Measurements from ENCODE around the gene HOXB8.

The HOXB8 gene

DNA sequence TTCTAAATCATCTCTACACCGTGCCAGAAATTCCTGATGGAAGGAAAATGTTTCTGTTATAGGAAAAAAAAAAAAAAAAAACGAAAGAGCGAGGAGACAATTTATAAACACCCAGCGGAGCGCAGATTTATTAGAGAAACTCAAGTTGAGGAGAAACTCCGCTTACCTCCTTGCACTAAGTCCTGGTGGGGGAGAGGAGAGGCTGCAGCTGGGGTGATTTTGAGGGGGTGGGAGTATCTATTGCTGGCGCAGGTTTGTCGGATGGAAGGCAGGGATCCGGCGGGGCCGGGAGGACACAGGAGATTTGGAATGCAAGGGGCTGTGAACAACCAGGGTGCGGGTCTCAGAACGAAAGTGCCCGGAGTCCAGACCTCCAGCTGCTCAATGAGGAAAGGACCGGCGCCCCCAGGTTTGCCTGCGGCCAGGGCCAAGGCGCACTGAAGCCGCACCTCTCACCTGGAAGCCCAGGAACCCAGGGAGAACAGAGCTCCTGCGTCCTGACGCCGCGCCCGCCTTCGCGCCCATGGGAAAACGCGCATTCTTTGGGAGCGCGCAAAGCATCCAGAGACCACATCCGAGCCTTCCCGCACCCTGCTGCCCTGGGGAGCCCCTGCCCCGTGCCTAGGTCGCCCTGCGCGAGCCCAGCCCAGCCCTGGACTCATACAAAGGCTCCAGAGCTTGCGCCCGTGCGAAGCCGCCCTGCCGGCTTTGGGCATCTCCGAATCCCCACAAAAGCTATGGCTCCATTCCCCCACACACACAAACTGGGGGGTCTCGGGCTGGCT lies 2.6 kb upstream of the HOXB8 start:
- Histone ChIP-seq H3K36me3 (ENCODE audit: control insufficient read depth, insufficient read depth, low read length) (no peaks in the 10 kb centered on the region), H3K4me1 (ENCODE audit: control insufficient read depth, insufficient read depth, low read length) (peaks cover 3% of the 10 kb centered on the region), H3K9me3 (ENCODE audit: control insufficient read depth, low read length) (no peaks in the 10 kb centered on the region), H3K9ac (ENCODE audit: low read length) (no peak overlapping the region), H3K27me3 (ENCODE audit: control insufficient read depth, insufficient read depth, low read length) (peaks cover 99% of the 10 kb centered on the region), H3K4me3 (ENCODE audit: low read length) (no peak overlapping the region)

DNA sequence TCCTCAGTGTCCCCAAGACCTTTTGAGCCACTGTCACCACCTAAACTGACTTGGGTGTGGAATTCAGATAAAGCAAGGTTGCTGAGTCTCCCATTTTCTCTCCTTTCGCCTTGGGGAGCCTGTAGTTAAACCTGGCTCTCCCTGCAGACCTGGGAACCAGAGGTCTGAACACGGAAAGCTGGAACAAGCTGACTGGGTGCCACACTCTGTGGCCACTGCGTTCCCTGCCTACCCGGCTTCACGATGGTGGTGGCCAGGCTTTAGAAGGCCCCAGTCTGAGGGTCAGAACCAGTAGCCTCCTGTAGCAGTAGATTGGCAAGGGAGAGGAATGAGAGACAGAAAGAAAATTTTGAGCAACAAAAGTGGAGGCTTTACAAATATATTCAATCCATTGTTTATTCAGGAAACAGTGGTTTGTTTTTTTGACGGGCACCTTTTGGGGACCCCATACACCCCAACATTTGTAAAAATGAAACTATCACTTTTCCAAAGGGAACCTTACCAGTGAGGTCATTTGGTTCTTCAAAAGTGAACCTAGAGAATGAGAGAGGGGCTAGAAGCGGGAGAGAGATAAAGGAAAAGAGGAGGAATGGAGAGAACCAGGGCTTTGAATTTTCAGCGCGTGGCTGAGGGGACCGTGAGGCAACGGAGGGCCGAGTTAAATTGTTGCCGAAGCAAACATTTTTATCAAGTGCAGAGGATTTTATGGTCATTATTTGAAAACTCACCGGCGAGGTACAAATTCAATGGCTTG lies 1.8 kb upstream of the HOXB8 start:
- Histone ChIP-seq H3K4me1 (ENCODE audit: control insufficient read depth, insufficient read depth, low read length) (peaks cover 3% of the 10 kb centered on the region), H3K4me3 (ENCODE audit: low read length) (no peak overlapping the region), H3K27me3 (ENCODE audit: control insufficient read depth, insufficient read depth, low read length) (peaks cover 99% of the 10 kb centered on the region), H3K9me3 (ENCODE audit: control insufficient read depth, low read length) (no peaks in the 10 kb centered on the region), H3K9ac (ENCODE audit: low read length) (no peak overlapping the region), H3K36me3 (ENCODE audit: control insufficient read depth, insufficient read depth, low read length) (no peaks in the 10 kb centered on the region)

DNA sequence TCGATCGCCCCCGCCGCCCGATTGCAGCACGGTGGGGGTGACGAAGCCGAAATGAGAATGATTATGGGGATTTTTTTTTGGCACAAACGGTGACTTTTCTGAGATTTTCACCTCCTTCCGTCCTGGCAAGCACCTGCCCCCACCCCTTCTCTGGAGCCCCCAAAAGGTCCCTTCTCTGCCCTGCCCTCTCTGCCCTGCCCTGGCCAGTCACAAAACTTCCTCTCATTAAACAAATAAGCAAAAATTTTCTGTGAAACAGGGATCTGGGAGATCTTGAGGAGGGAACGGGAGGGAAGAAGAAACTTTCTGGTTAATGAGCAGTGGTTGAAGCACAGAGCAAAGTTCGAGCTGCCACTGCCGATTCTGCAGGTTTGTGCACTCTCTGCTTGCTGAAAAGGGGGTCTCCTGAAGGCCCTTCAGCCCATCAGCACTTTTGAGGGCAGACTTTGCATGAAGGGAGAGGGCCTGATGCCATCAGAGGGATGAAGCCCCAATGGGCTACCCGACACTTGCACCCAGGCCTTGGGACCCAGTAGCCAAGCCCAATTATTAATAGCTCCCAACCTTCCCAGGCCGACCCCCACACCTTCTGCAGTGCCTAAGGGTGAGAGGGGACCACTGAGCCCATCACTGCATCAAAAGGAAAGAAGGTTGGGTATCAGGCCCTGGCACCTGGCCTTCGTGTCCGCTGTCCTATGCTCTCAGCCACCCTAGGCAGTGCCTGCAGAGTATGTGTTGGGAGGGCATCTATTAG lies 1.0 kb upstream of the HOXB8 start:
- no peaks in the 10 kb centered on the region for H3K36me3 ChIP-seq (ENCODE audit: control insufficient read depth, insufficient read depth, low read length)
- peaks cover 3% of the 10 kb centered on the region for H3K4me1 ChIP-seq (ENCODE audit: control insufficient read depth, insufficient read depth, low read length)
- peaks cover 98% of the 10 kb centered on the region for H3K27me3 ChIP-seq (ENCODE audit: control insufficient read depth, insufficient read depth, low read length)
- no peak overlapping the region for H3K4me3 ChIP-seq (ENCODE audit: low read length)
- H3K9me3 ChIP-seq (ENCODE audit: control insufficient read depth, low read length) = no peaks in the 10 kb centered on the region
- no peak overlapping the region for H3K9ac ChIP-seq (ENCODE audit: low read length)

DNA sequence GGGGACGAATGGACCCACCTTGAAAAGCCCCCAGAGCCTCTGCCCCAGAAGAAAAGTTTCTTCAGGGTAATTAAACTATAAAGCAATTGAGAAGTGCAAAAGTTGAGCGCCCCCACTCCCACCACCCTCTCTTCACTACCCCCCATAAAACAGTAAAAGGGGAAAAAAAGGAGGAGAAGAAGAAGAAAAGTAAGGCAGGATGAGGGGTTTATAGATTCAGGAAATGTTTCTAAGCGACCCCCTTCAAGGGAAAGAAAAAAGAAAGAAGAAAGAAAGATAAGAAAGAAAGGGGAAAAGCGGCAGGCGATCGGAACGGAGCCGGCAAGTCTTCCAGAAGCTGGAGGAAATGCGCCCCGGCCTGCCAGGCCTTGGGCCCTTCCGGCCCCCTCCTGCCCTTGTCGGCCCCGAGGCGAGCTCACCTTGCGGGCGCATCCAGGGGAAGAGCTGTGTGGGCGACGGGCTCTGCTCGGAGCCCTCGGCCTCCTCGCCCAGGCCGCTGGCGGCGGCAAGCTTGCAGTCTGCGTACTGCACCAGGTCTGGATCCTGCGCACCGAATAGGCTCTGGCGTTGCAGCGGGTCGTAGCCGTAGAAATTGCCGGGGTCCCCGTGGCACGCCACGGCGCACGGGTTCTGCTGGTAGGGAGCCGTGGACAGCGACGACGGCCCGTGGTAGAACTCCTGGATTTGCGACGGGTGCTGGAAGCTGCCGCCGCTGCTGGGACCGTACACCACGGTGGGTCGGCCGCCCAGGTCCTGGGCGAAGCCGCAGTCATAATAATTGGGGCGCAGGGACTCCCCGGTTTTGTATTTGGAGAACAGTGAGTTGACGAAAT lies 1.0 kb downstream of the HOXB8 start:
- no peak overlapping the region for H3K4me3 ChIP-seq (ENCODE audit: low read length)
- no peaks in the 10 kb centered on the region for H3K9me3 ChIP-seq (ENCODE audit: control insufficient read depth, low read length)
- peaks cover 18% of the 10 kb centered on the region for H3K4me1 ChIP-seq (ENCODE audit: control insufficient read depth, insufficient read depth, low read length)
- H3K9ac ChIP-seq (ENCODE audit: low read length) = no peak overlapping the region
- H3K27me3 ChIP-seq (ENCODE audit: control insufficient read depth, insufficient read depth, low read length) = peaks cover 98% of the 10 kb centered on the region
- H3K36me3 ChIP-seq (ENCODE audit: control insufficient read depth, insufficient read depth, low read length) = no peaks in the 10 kb centered on the region

DNA sequence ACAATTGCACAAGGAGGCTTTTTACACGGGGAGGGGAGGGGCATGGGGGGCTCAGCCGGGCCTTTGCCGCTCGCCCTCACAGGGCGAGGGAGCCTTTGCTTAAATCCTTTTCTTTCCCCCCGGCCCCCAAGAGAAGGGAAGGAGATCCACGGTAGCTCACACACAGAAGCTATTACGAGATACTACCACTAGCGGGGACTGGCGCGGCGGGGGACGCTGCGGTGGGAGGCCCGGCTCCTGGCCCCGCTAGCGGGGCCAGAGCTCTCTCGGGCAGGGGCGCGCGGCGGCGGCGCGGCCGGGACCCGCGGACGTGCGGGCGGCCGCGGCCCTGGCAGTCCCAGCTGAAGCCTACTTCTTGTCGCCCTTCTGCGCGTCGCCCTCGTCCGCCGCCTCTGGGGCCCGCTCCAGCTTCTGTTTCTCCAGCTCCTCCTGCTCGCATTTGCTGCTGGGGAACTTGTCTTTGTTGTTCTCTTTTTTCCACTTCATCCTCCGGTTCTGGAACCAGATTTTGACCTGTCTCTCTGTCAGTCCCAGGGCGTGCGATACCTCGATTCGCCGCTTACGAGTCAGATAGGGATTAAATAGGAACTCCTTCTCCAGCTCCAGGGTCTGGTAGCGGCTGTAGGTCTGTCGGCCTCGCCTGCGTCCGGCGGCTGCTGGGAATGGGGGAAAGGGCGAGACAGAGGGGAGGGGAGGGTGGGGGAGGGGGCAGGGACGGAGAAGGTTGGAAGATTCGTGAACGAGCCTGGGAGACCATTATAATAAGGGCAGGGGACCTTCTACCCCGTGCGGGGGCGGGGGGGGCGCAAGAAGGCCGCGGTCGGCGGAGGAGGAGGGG lies 2.0 kb downstream of the HOXB8 start:
- peaks cover 18% of the 10 kb centered on the region for H3K4me1 ChIP-seq (ENCODE audit: control insufficient read depth, insufficient read depth, low read length)
- H3K36me3 ChIP-seq (ENCODE audit: control insufficient read depth, insufficient read depth, low read length) = no peaks in the 10 kb centered on the region
- peaks cover 98% of the 10 kb centered on the region for H3K27me3 ChIP-seq (ENCODE audit: control insufficient read depth, insufficient read depth, low read length)
- H3K9me3 ChIP-seq (ENCODE audit: control insufficient read depth, low read length) = no peaks in the 10 kb centered on the region
- no peak overlapping the region for H3K9ac ChIP-seq (ENCODE audit: low read length)
- H3K4me3 ChIP-seq (ENCODE audit: low read length) = no peak overlapping the region

DNA sequence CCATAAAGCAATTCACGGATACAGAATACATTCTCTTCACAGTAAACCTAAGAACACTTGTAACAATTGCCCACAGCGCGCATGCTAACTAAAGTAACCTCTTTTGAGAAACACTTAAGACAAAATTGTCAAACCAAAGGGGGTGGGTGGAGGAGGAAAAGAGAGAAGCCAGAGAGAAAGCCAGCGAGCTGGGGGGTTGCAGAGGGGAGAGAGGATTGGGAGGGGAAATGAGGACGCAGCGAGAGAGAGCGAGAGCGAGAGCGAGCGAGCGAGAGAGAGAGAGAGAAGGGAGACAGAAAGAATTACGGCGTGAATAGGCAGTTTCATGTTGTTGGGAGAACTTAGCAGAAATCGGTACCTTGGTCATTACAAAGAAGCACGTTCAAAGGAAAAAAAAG lies 2.6 kb downstream of the HOXB8 start:
- H3K9ac ChIP-seq (ENCODE audit: low read length) = no peak overlapping the region
- no peak overlapping the region for H3K4me3 ChIP-seq (ENCODE audit: low read length)
- H3K36me3 ChIP-seq (ENCODE audit: control insufficient read depth, insufficient read depth, low read length) = no peaks in the 10 kb centered on the region
- H3K27me3 ChIP-seq (ENCODE audit: control insufficient read depth, insufficient read depth, low read length) = peaks cover 98% of the 10 kb centered on the region
- H3K4me1 ChIP-seq (ENCODE audit: control insufficient read depth, insufficient read depth, low read length) = peaks cover 18% of the 10 kb centered on the region
- H3K9me3 ChIP-seq (ENCODE audit: control insufficient read depth, low read length) = no peaks in the 10 kb centered on the region

DNA sequence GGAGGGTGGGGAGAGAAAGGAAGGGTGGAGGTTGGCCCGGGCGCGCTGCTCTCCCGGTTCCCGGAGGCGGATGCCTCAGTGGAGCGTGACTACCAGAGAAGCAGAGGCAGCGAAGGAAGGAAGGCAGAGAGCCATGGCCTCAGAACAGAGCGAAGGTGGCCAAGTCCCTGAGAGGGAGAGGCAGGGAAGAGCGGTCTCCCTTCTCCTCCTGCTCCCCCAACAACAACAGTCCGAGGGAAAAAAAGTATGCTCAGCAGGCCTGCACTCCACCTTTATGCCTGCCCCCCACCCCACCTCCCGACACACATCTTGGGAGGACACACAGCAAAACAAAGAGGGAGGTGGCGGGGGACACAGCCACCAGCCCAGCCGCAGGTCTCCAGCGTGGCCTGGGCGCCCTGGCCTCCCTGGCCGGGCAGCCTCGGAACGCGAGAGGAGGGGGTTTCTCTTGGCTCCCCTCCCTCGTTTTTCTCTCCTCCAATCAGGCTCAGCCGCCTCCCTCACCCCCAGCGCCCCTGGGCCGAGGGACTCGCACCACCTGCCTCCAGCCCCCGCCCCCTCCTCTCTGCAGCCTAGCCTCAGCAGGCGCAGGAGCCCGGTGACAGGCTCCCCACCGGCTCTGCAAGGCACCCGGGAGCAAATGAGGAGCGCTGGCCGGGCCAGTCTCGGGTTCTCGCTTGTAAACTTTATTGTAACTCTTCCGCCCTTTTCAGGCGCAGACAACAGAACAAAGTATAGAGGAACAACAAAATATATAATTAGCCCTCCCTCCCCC lies 3.2 kb downstream of the HOXB8 start:
- Histone ChIP-seq H3K36me3 (ENCODE audit: control insufficient read depth, insufficient read depth, low read length) (no peaks in the 10 kb centered on the region), H3K9ac (ENCODE audit: low read length) (no peak overlapping the region), H3K27me3 (ENCODE audit: control insufficient read depth, insufficient read depth, low read length) (peaks cover 98% of the 10 kb centered on the region), H3K4me1 (ENCODE audit: control insufficient read depth, insufficient read depth, low read length) (peaks cover 18% of the 10 kb centered on the region), H3K9me3 (ENCODE audit: control insufficient read depth, low read length) (no peaks in the 10 kb centered on the region), H3K4me3 (ENCODE audit: low read length) (no peak overlapping the region)

DNA sequence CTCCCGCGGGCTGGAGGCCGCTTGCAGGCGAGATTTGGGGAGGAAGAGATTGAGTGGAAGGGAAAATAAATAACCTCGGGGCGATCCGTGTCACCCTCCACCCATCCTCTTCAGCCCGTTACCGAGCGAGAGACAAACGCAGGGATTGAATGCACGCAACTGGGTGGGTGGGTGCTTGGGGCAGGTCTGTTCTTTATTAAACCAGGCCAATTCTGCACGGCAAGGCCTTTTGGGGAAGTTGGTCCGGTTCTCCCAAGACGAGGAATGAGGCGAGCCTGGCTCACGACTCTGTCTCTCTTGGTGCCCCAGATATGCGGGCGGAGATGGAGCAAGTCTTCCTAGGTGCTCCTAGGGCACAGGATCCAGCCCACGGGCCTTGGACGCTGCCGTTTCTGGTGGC lies 3.9 kb downstream of the HOXB8 start:
- Histone ChIP-seq H3K36me3 (ENCODE audit: control insufficient read depth, insufficient read depth, low read length) (no peaks in the 10 kb centered on the region), H3K27me3 (ENCODE audit: control insufficient read depth, insufficient read depth, low read length) (peaks cover 98% of the 10 kb centered on the region), H3K9ac (ENCODE audit: low read length) (peak overlapping the region; percentile 39)

DNA sequence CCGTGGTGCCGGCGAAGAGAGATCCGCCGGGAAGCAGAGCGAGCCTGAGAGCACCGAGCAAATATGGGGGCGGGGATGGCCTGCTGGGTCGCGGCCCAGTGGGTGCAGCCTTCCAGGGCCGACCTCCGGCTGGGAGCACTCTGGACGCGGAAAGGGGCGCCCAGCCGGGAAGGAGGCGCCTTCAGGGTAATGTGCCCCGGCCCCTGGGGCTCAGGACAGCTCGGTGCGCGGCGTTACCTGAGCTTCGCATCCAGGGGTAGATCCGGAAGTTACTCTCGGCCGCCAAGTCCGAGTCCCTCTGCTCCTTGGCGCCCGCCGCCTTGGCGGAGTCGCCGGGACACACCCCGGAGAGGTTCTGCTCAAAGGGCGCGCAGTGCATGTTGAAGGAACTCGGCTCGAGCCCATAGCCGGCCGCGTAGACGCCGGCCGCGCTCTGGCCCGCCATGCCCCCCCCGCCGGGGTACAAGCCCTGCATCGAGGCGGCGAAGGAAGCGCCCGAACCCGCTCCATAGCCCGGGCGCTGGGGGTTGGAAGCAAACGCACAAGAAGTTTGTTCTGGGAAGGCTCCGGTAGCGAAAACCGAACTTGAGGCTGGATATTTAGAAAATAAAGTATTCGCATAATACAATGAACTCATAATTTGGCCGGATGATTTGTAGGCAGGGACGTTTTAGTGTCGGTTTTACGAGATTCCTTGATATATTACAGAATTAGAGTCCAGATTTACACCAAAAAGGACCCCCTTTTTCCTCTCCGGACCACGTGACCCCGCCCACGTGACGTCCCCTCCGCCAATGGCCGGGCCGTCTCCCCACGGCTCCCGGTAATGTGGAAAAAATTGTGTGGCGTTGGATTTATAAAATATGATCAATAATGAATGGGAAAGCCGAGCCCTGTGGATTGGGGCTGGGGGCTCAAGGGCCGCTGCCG lies 4.5 kb downstream of the HOXB8 start, which contains the start of gene HOXB7:
Gene HOXB7 (minus strand): TSS at position 736 of the 930 bp plus-strand sequence. CDS start 99 bp downstream, at position 637.
- Histone ChIP-seq H3K27me3 (ENCODE audit: control insufficient read depth, insufficient read depth, low read length) (peaks cover 98% of the 10 kb centered on the region), H3K4me3 (ENCODE audit: low read length) (peak within 1 kb of the TSS; percentile 46), H3K4me1 (ENCODE audit: control insufficient read depth, insufficient read depth, low read length) (peaks cover 18% of the 10 kb centered on the region)

More for the DNA sequence above, 3.9 kb downstream of the HOXB8 start:
- H3K4me1 ChIP-seq (ENCODE audit: control insufficient read depth, insufficient read depth, low read length) = peaks cover 18% of the 10 kb centered on the region
- no peak overlapping the region for H3K4me3 ChIP-seq (ENCODE audit: low read length)
- H3K9me3 ChIP-seq (ENCODE audit: control insufficient read depth, low read length) = no peaks in the 10 kb centered on the region

More for the DNA sequence above, 4.5 kb downstream of the HOXB8 start, which contains the start of gene HOXB7:
- Histone ChIP-seq H3K9me3 (ENCODE audit: control insufficient read depth, low read length) (no peaks in the 10 kb centered on the region), H3K9ac (ENCODE audit: low read length) (peak within 1 kb of the TSS; percentile 39), H3K36me3 (ENCODE audit: control insufficient read depth, insufficient read depth, low read length) (no peaks in the 10 kb centered on the region)
